Bronchial epithelial cell (primary cell): ENCODE data around the gene GLIPR1L1. TPM values are rescaled to one million over a fixed set of nuclear protein-coding genes. Genes with fewer than 3 reads are reported as not detected.
A peak's percentile ranks its signal among the peaks of the same experiment; 100 is the strongest.
"Not testable (repeated sequence)": the region's sequence is repeated elsewhere in the genome, so short reads cannot be mapped to it uniquely, and the experiment has no call there.

ENCODE experiments used
- DNase-seq: peaks from one replicate; pipeline ENCODE4 v3.0.0-alpha.2; 2010; ENCODE audit warnings: low read depth
- FAIRE-seq: peaks from 2 replicates; lab custom pipeline; 2011; peaks lifted over from hg19 to GRCh38; lab: Jason Lieb, UNC
- H3K27me3 ChIP-seq: 2 replicates; pipeline ENCODE4 v1.5.1; 2011; ENCODE audit warnings: low read length; ENCODE audit not compliant: control insufficient read depth, insufficient read depth
- H3K36me3 ChIP-seq: 2 replicates; pipeline ENCODE4 v1.5.1; 2011; ENCODE audit warnings: low read length; ENCODE audit not compliant: control insufficient read depth, insufficient read depth
- H3K4me3 ChIP-seq: 2 replicates; pipeline ENCODE4 v1.5.1; 2011; ENCODE audit warnings: mild to moderate bottlenecking, low read depth, low read length, control low read depth
- CTCF ChIP-seq: IDR thresholded peaks from 2 replicates; pipeline ENCODE4 v1.5.1; 2011; ENCODE audit warnings: mild to moderate bottlenecking, moderate library complexity, low read length, control low read depth, inconsistent platforms; ENCODE audit not compliant: insufficient read depth, severe bottlenecking
- total RNA-seq: library from RNA; depleted of rRNA; stranded (reverse); fragments of >200 nt; gene quantifications from 2 replicates; pipeline ENCODE4 v1.2.1, GENCODE V29; 2014

Gene GLIPR1L1
- total RNA-seq, 1 donor from 2014 or later, result not detected

DNA sequence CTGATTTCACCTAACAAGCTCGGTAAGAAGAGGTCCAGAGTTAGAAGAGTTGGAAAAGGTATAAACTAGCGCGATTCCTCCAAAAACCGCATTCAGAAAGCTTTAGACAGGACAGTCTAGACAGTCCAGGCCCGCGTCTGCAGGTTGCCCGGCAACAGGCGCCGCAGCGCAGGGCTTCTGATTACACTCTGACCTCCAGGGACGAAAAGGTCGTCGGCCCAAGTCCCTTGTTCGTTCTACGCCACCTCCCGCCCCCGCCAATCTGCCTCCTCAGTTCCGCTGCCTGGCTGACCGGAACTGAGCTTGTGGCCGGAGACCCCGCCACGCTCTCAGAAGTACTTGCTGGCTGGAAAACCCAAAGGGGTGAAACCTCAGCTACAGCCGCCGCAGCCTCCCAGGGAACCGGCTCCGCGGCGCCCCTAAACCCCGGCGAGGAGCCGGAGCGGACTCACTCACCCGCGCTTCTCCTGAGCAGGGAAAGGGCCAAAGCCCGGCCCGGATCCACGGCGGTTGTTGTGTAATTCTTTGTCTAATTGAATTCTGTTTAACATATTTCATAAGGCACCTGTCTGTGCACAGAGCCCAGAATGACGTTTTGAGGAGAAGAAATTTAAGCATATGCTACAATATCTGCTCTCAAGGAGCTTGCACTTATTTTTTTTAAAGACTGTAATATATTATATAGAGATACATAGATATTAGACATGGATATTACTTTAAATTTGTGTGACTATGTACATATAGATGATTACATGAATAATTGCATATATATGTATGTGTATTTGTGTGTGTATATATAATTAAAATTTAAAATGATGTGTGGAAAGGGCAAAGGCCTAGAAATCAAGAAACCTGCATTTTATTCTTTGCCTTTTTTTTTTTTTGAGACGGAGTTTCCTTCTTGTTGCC is 4.3 kb upstream of the GLIPR1L1 start, which contains the start of gene CAPS2:
TSS of gene CAPS2 (minus strand) at position 407 of the 909 bp plus-strand sequence. CDS start 3,826 bp downstream, outside the sequence.
- FAIRE-seq, result no peak

DNA sequence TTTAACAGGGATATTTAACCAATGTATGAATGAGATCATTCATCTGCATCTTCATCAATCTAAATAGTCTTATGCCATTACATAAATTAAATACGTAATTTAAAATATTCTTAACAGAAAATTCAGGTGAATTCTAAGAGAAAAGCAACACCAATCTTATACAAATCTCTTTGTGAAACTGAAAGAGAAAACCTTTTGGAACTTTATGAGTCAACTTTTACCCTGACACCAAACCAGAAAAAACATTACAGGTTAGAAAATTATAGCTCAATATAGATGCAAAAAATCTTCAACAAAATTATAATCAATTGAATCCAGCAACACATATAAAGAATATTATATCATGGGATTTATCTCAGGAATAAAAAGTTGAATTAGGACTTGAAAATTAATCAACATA is 3.4 kb downstream of the GLIPR1L1 start:
- Histone ChIP-seq H3K4me3 (no peak overlapping the region), H3K27me3 (no peaks in the 10 kb centered on the region), H3K36me3 (no peaks in the 10 kb centered on the region)
- FAIRE-seq (no peak), DNase-seq (no peak)
- TF ChIP-seq CTCF, result no peak

More for the DNA sequence above, 4.3 kb upstream of the GLIPR1L1 start, which contains the start of gene CAPS2:
- no peaks in the 10 kb centered on the region for H3K27me3 ChIP-seq
- no peaks in the 10 kb centered on the region for H3K36me3 ChIP-seq
- DNase-seq, result peak; percentile 62
- no peak for TF ChIP-seq CTCF
- H3K4me3 ChIP-seq, result peak within 1 kb of the TSS; percentile 65

DNA sequence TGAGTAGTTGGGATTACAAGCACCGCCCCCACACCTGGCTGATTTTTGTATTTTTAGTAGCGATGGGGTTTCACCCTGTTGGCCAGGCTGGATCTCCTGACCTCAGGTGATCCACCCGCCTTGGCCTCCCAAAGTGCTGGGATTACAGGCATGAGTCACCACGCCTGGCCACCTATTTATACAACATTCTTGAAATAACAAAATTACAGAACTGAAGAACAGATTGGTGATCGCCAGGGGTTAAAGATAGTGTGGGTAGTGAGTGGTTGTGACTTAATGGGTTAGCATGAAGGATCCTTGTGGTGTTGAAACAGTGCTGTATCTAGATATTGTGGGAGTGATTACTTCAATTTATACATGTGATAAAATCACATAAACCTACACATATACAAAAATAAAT is 7.4 kb downstream of the GLIPR1L1 start:
- DNase-seq, result no peak
- no peaks in the 10 kb centered on the region for H3K36me3 ChIP-seq
- FAIRE-seq, result no peak
- no peaks in the 10 kb centered on the region for H3K27me3 ChIP-seq
- TF ChIP-seq CTCF, result no peak
- no peak overlapping the region for H3K4me3 ChIP-seq

DNA sequence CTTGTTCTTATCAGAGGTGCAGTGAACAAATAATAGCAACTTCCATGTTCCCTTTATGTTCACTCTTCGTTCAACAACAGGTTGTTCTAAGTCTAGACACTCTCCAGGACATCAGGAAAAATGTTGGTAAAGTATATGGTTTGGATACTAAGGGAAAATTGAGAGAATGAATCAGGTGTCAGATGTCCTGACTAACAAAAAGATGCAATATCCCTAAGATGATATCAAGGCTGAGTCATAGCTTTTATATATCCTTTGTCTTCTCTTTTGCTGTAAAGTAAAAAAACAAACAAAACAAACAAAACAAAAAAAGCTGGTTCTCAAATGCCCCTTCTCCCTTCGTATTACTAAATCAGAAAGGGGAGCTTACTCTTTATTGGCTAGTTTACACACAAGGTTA is 11.1 kb downstream of the GLIPR1L1 start:
- no peaks in the 10 kb centered on the region for H3K36me3 ChIP-seq
- no peaks in the 10 kb centered on the region for H3K27me3 ChIP-seq
- peak; percentile 59 for DNase-seq
- FAIRE-seq, result no peak
- no peak for TF ChIP-seq CTCF
- H3K4me3 ChIP-seq, result no peak overlapping the region

GRCh38 chr12:75346215-75346614 is 11.7 kb downstream of the GLIPR1L1 start:
- not testable (repeated sequence) for DNase-seq, FAIRE-seq, H3K4me3 ChIP-seq, H3K36me3 ChIP-seq, H3K27me3 ChIP-seq

GRCh38 chr12:75349946-75350345 is 15.5 kb downstream of the GLIPR1L1 start:
- DNase-seq (no peak), FAIRE-seq (no peak)
- no peak for TF ChIP-seq CTCF
- no peaks in the 10 kb centered on the region for H3K36me3 ChIP-seq
- H3K27me3 ChIP-seq, result no peaks in the 10 kb centered on the region
- H3K4me3 ChIP-seq, result no peak overlapping the region
